DOHH2 (cell line): ENCODE measurements around the gene NF1.

ENCODE experiments used
- EZH2phosphoT487 ChIP-seq: fragments of 200-600 bp; sonication (generic); IDR thresholded peaks from 2 replicates; pipeline ENCODE4 v1.6.1; 2017; ENCODE audit warnings: borderline replicate concordance, mild to moderate bottlenecking, antibody characterized with exemption, low read length, moderate library complexity, mixed read lengths
- TF ChIP-seq, protein P1 (sequence below): fragments of 200-600 bp; sonication (generic); IDR thresholded peaks from one replicate; pipeline ENCODE4 v1.5.1; 2014; ENCODE audit warnings: antibody characterized with exemption, mild to moderate bottlenecking, low read depth, low read length; ENCODE audit not compliant: poor library complexity, severe bottlenecking

DNA sequence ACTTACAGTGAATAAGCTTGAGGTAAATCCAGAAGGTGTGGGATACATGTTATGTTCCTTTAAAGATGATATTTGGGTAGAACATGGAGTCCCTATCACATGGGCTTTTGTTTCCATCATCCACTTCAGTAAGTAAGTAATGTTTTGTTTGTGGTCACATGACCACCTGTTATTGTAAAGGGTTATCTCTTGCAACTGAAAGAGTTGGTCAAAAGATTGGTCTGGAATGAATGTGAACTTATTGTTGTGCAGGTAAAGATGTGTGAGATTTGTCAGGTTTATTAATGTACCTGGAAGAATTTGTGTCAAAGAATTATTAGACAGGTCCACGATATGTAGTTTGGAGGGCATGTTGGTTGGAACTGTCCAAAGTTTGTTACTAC is 200.7 kb downstream of the NF1 start:
- TF ChIP-seq, protein P1, sequence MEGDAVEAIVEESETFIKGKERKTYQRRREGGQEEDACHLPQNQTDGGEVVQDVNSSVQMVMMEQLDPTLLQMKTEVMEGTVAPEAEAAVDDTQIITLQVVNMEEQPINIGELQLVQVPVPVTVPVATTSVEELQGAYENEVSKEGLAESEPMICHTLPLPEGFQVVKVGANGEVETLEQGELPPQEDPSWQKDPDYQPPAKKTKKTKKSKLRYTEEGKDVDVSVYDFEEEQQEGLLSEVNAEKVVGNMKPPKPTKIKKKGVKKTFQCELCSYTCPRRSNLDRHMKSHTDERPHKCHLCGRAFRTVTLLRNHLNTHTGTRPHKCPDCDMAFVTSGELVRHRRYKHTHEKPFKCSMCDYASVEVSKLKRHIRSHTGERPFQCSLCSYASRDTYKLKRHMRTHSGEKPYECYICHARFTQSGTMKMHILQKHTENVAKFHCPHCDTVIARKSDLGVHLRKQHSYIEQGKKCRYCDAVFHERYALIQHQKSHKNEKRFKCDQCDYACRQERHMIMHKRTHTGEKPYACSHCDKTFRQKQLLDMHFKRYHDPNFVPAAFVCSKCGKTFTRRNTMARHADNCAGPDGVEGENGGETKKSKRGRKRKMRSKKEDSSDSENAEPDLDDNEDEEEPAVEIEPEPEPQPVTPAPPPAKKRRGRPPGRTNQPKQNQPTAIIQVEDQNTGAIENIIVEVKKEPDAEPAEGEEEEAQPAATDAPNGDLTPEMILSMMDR: no peak
- TF ChIP-seq EZH2phosphoT487: no peak
